Measurements from ENCODE around the gene SMIM45.

Gene SMIM45

GRCh38 chr22:41922328-41922727 is 29.6 kb upstream of the SMIM45 start:
- FAIRE-seq = peak; percentile 51
- TF ChIP-seq PAX5 (IDR thresholded peaks at IDR 0.05; ENCODE audit: insufficient read depth, low read length, severe bottlenecking) = no peak
- TF ChIP-seq TAF1 (IDR thresholded peaks at IDR 0.05; ENCODE audit: low read depth, low read length) = no peak
- TF ChIP-seq POU2F2 (IDR thresholded peaks at IDR 0.05; ENCODE audit: low read depth, low read length) = no peak
- no peak for TF ChIP-seq SPI1 (IDR thresholded peaks at IDR 0.05; ENCODE audit: low read depth, low read length)

GRCh38 chr22:41922940-41923594 is 28.9 kb upstream of the SMIM45 start:
- DNase-seq (ENCODE audit: insufficient read length, low spot score) = no peak
- TF ChIP-seq POLR2AphosphoS5 (IDR thresholded peaks at IDR 0.05; ENCODE audit: low read depth, low read length) = peak; percentile 66; the same call in 1 of the 2 replicates
- no peak for TF ChIP-seq SPI1 (IDR thresholded peaks at IDR 0.05; ENCODE audit: low read depth, low read length)
- TF ChIP-seq PAX5 (IDR thresholded peaks at IDR 0.05; ENCODE audit: insufficient read depth, low read length, severe bottlenecking) = no peak
- 0 out of 2 replicates have a peak, but pooled peaks have one; percentile 23 for TF ChIP-seq POU2F2 (IDR thresholded peaks at IDR 0.05; ENCODE audit: low read depth, low read length)
- no peak for TF ChIP-seq TAF1 (IDR thresholded peaks at IDR 0.05; ENCODE audit: low read depth, low read length)
- TF ChIP-seq POLR2A (IDR thresholded peaks at IDR 0.05; ENCODE audit: low read depth, low read length) = 0 out of 2 replicates have a peak, but pooled peaks have one; percentile 39
- no peak for FAIRE-seq

More at GRCh38 chr22:41922328-41922727, 29.6 kb upstream of the SMIM45 start:
- DNase-seq (ENCODE audit: insufficient read length, low spot score) = no peak

- peak; percentile 75 for FAIRE-seq
- DNase-seq (ENCODE audit: insufficient read length, low spot score) = no peak
- no peak for TF ChIP-seq TAF1 (IDR thresholded peaks at IDR 0.05; ENCODE audit: low read depth, low read length)
- TF ChIP-seq POU2F2 (IDR thresholded peaks at IDR 0.05; ENCODE audit: low read depth, low read length) = no peak
- no peak for TF ChIP-seq POLR2AphosphoS5 (IDR thresholded peaks at IDR 0.05; ENCODE audit: low read depth, low read length)
- no peak for TF ChIP-seq POLR2A (IDR thresholded peaks at IDR 0.05; ENCODE audit: low read depth, low read length)
- TF ChIP-seq PAX5 (IDR thresholded peaks at IDR 0.05; ENCODE audit: insufficient read depth, low read length, severe bottlenecking) = no peak
Observed at GRCh38 chr22:41923595-41924276, 28.2 kb upstream of the SMIM45 start.

- no peak for DNase-seq (ENCODE audit: insufficient read length, low spot score)
- no peak for TF ChIP-seq POU2F2 (IDR thresholded peaks at IDR 0.05; ENCODE audit: low read depth, low read length)
- TF ChIP-seq POLR2A (IDR thresholded peaks at IDR 0.05; ENCODE audit: low read depth, low read length) = peak; percentile 34; the same call in 1 of the 2 replicates
Observed at GRCh38 chr22:41925783-41926460, 26.0 kb upstream of the SMIM45 start.

GRCh38 chr22:41927813-41928212 is 24.1 kb upstream of the SMIM45 start:
- TF ChIP-seq POU2F2 (IDR thresholded peaks at IDR 0.05; ENCODE audit: low read depth, low read length) = no peak
- TF ChIP-seq POLR2A (IDR thresholded peaks at IDR 0.05; ENCODE audit: low read depth, low read length) = no peak
- TF ChIP-seq SPI1 (IDR thresholded peaks at IDR 0.05; ENCODE audit: low read depth, low read length) = no peak
- no peak for TF ChIP-seq POLR2AphosphoS5 (IDR thresholded peaks at IDR 0.05; ENCODE audit: low read depth, low read length)
- TF ChIP-seq PAX5 (IDR thresholded peaks at IDR 0.05; ENCODE audit: insufficient read depth, low read length, severe bottlenecking) = no peak
- no peak for TF ChIP-seq TAF1 (IDR thresholded peaks at IDR 0.05; ENCODE audit: low read depth, low read length)
- no peak for FAIRE-seq

More at GRCh38 chr22:41925783-41926460, 26.0 kb upstream of the SMIM45 start:
- FAIRE-seq = peak; percentile 89

GRCh38 chr22:41928593-41929417 is 23.1 kb upstream of the SMIM45 start:
- DNase-seq (ENCODE audit: insufficient read length, low spot score) (no peak), FAIRE-seq (peak; percentile 91)

More at GRCh38 chr22:41927813-41928212, 24.1 kb upstream of the SMIM45 start:
- DNase-seq (ENCODE audit: insufficient read length, low spot score) = no peak

GRCh38 chr22:41929418-41929810 is 22.5 kb upstream of the SMIM45 start:
- FAIRE-seq (no peak), DNase-seq (ENCODE audit: insufficient read length, low spot score) (no peak)
- TF ChIP-seq POLR2A (IDR thresholded peaks at IDR 0.05; ENCODE audit: low read depth, low read length) (no peak), PAX5 (IDR thresholded peaks at IDR 0.05; ENCODE audit: insufficient read depth, low read length, severe bottlenecking) (no peak), TAF1 (IDR thresholded peaks at IDR 0.05; ENCODE audit: low read depth, low read length) (no peak), SPI1 (IDR thresholded peaks at IDR 0.05; ENCODE audit: low read depth, low read length) (no peak), POU2F2 (IDR thresholded peaks at IDR 0.05; ENCODE audit: low read depth, low read length) (no peak), POLR2AphosphoS5 (IDR thresholded peaks at IDR 0.05; ENCODE audit: low read depth, low read length) (no peak)

More at GRCh38 chr22:41928593-41929417, 23.1 kb upstream of the SMIM45 start:
- TF ChIP-seq PAX5 (IDR thresholded peaks at IDR 0.05; ENCODE audit: insufficient read depth, low read length, severe bottlenecking) (no peak), SPI1 (IDR thresholded peaks at IDR 0.05; ENCODE audit: low read depth, low read length) (peak; percentile 57)

GRCh38 chr22:41931701-41932269 is 20.2 kb upstream of the SMIM45 start:
- DNase-seq (ENCODE audit: insufficient read length, low spot score) (no peak), FAIRE-seq (peak; percentile 88)
- no peak for TF ChIP-seq POLR2AphosphoS5 (IDR thresholded peaks at IDR 0.05; ENCODE audit: low read depth, low read length)
- TF ChIP-seq SPI1 (IDR thresholded peaks at IDR 0.05; ENCODE audit: low read depth, low read length) = no peak
- 0 out of 2 replicates have a peak, but pooled peaks have one; percentile 13 for TF ChIP-seq POU2F2 (IDR thresholded peaks at IDR 0.05; ENCODE audit: low read depth, low read length)

GRCh38 chr22:41932353-41932752 is 19.6 kb upstream of the SMIM45 start:
- no peak for FAIRE-seq
- TF ChIP-seq PAX5 (IDR thresholded peaks at IDR 0.05; ENCODE audit: insufficient read depth, low read length, severe bottlenecking) (no peak), SPI1 (IDR thresholded peaks at IDR 0.05; ENCODE audit: low read depth, low read length) (no peak), POLR2A (IDR thresholded peaks at IDR 0.05; ENCODE audit: low read depth, low read length) (no peak), POU2F2 (IDR thresholded peaks at IDR 0.05; ENCODE audit: low read depth, low read length) (no peak)
- DNase-seq (ENCODE audit: insufficient read length, low spot score) = no peak
